ENCODE data around the gene KLRC3. TPM values are rescaled to one million over a fixed set of nuclear protein-coding genes. Genes with fewer than 3 reads are reported as not detected.

Gene KLRC3
- total and polyA plus RNA-seq, 4 donors, result 0.08 to 0.50 (median 0.14) TPM; not detected in 1

GRCh38 chr12:10362325-10362724 lies 58.1 kb downstream of the KLRC3 start:
- WGBS, result 73% methylated on average over 3 of the region's 3 CpGs

More at GRCh38 chr12:10362325-10362724, 58.1 kb downstream of the KLRC3 start:
- H3K9ac ChIP-seq (ENCODE audit: low read depth in 1 of 2, low read length in 2 of 2), result no peak overlapping the region
- DNase-seq (ENCODE audit: low spot score), result no peak
- H3K36me3 ChIP-seq (ENCODE audit: control insufficient read depth in 4 of 4, insufficient read depth in 3 of 4, low read depth in 1 of 4, low read length in 3 of 4), result no peaks in the 10 kb centered on the region
- H3K4me3 ChIP-seq (ENCODE audit: low read depth in 1 of 3, low read length in 3 of 3), result no peak overlapping the region
- H3K4me1 ChIP-seq (ENCODE audit: control insufficient read depth in 4 of 4, insufficient read depth in 4 of 4, low read length in 3 of 4), result peaks cover 2 to 22% (median 11%) of the 10 kb centered on the region in 4 donors
- no peaks in the 10 kb centered on the region for H3K9me3 ChIP-seq (ENCODE audit: control insufficient read depth in 4 of 4, low read length in 3 of 4)
- TF ChIP-seq, protein P1, sequence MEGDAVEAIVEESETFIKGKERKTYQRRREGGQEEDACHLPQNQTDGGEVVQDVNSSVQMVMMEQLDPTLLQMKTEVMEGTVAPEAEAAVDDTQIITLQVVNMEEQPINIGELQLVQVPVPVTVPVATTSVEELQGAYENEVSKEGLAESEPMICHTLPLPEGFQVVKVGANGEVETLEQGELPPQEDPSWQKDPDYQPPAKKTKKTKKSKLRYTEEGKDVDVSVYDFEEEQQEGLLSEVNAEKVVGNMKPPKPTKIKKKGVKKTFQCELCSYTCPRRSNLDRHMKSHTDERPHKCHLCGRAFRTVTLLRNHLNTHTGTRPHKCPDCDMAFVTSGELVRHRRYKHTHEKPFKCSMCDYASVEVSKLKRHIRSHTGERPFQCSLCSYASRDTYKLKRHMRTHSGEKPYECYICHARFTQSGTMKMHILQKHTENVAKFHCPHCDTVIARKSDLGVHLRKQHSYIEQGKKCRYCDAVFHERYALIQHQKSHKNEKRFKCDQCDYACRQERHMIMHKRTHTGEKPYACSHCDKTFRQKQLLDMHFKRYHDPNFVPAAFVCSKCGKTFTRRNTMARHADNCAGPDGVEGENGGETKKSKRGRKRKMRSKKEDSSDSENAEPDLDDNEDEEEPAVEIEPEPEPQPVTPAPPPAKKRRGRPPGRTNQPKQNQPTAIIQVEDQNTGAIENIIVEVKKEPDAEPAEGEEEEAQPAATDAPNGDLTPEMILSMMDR (IDR thresholded peaks at IDR 0.05; ENCODE audit: low read depth, low read length, missing input control), result no peak
- TF ChIP-seq REST (IDR thresholded peaks at IDR 0.05) (no peak), EGR1 (IDR thresholded peaks at IDR 0.05; ENCODE audit: low read depth in 2 of 2) (no peak), ZBTB33 (IDR thresholded peaks at IDR 0.05) (no peak), SP1 (IDR thresholded peaks at IDR 0.05) (no peak), TAF1 (conservative IDR thresholded peaks at IDR 0.05) (no peak), YY1 (IDR thresholded peaks at IDR 0.05) (no peak), JUND (IDR thresholded peaks at IDR 0.05) (no peak), ATF3 (IDR thresholded peaks at IDR 0.05) (no peak), RXRA (IDR thresholded peaks at IDR 0.05) (no peak), FOXA1 (IDR thresholded peaks at IDR 0.05) (no peak), GABPA (IDR thresholded peaks at IDR 0.05 in 1 of 2, conservative IDR thresholded peaks at IDR 0.05 in 1 of 2) (no peak), HNF4A (conservative IDR thresholded peaks at IDR 0.05) (no peak), FOXA2 (IDR thresholded peaks at IDR 0.05) (no peak)
- TF ChIP-seq, protein P2, sequence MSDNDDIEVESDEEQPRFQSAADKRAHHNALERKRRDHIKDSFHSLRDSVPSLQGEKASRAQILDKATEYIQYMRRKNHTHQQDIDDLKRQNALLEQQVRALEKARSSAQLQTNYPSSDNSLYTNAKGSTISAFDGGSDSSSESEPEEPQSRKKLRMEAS (IDR thresholded peaks at IDR 0.05), result no peak
- H3K27ac ChIP-seq (ENCODE audit: low read depth in 1 of 2, low read length in 2 of 2), result no peak overlapping the region
- no peaks in the 10 kb centered on the region for H3K27me3 ChIP-seq (ENCODE audit: control insufficient read depth in 4 of 4, insufficient read depth in 4 of 4, low read length in 3 of 4)

Other genes starting within 250 kb of the KLRC3 start
- gene OLR1, start 248.5 kb downstream of the KLRC3 start, total RNA-seq, result under 1 TPM in 1 of 2 donors, not detected in 1; 0.37 TPM
- gene OLR1, start 248.5 kb downstream of the KLRC3 start, polyA plus RNA-seq, result under 1 TPM in 1 of 2 donors, not detected in 1; 0.13 TPM
- gene TMEM52B, start 241.6 kb downstream of the KLRC3 start, total RNA-seq, result under 1 TPM in 1 of 2 donors, not detected in 1; 0.37 TPM
- gene TMEM52B, start 241.6 kb downstream of the KLRC3 start, polyA plus RNA-seq, result not detected
- gene GABARAPL1, start 207.7 kb downstream of the KLRC3 start, total RNA-seq, result 10 to 100 TPM; 50.8 to 55.1 TPM
- gene GABARAPL1, start 207.7 kb downstream of the KLRC3 start, polyA plus RNA-seq, result 100 to 1,000 TPM in 1 of 2 donors, 10 to 100 TPM in 1; 18.0 to 118 TPM
- 1 to 10 TPM; 1.1 to 5.0 TPM for gene KLRD1, start 112.7 kb downstream of the KLRC3 start, total RNA-seq
- 1 to 10 TPM in 1 of 2 donors, under 1 TPM in 1; 0.60 to 1.8 TPM for gene KLRD1, start 112.7 kb downstream of the KLRC3 start, polyA plus RNA-seq
- 1 to 10 TPM in 1 of 2 donors, under 1 TPM in 1; 0.98 to 4.0 TPM for gene KLRK1, start 30.6 kb downstream of the KLRC3 start, total RNA-seq
- 1 to 10 TPM; 1.1 to 1.6 TPM for gene KLRK1, start 30.6 kb downstream of the KLRC3 start, polyA plus RNA-seq
- 1 to 10 TPM in 1 of 2 donors, under 1 TPM in 1; 0.42 to 1.3 TPM for gene KLRC4, start 10.8 kb downstream of the KLRC3 start, total RNA-seq
- under 1 TPM; 0.17 to 0.22 TPM for gene KLRC4, start 10.8 kb downstream of the KLRC3 start, polyA plus RNA-seq
- gene KLRC2, start 15.4 kb upstream of the KLRC3 start, total RNA-seq, result 1 to 10 TPM in 1 of 2 donors, under 1 TPM in 1; 0.19 to 1.5 TPM
- gene KLRC2, start 15.4 kb upstream of the KLRC3 start, polyA plus RNA-seq, result under 1 TPM; 0.13 to 0.38 TPM
- gene KLRC1, start 32.8 kb upstream of the KLRC3 start, total RNA-seq, result 1 to 10 TPM; 1.0 to 1.5 TPM
- 1 to 10 TPM in 1 of 2 donors, under 1 TPM in 1; 0.10 to 1.5 TPM for gene KLRC1, start 32.8 kb upstream of the KLRC3 start, polyA plus RNA-seq
- under 1 TPM; 0.25 to 0.51 TPM for gene EIF2S3B, start 85.3 kb upstream of the KLRC3 start, total RNA-seq
- gene EIF2S3B, start 85.3 kb upstream of the KLRC3 start, polyA plus RNA-seq, result under 1 TPM in 1 of 2 donors, not detected in 1; 0.51 TPM
- 1 to 10 TPM; 7.6 to 8.1 TPM for gene MAGOHB, start 193.0 kb upstream of the KLRC3 start, total RNA-seq
- 10 to 100 TPM in 1 of 2 donors, 1 to 10 TPM in 1; 9.7 to 20.7 TPM for gene MAGOHB, start 193.0 kb upstream of the KLRC3 start, polyA plus RNA-seq